ENCODE data around the gene ZNF497. TPM values are rescaled to one million over a fixed set of nuclear protein-coding genes. Genes with fewer than 3 reads are reported as not detected.
A peak's percentile ranks its signal among the peaks of the same experiment; 100 is the strongest.

ZNF497 gene
- total RNA-seq, 2 experiments from 2014 or later = 0.28 to 0.55 TPM

- Mint-ChIP-seq H3K27ac (no peak overlapping the region), H3K36me3 (ENCODE audit: low read depth) (peaks cover 29% of the 10 kb centered on the region), H3K4me1 (ENCODE audit: low read depth) (no peaks in the 10 kb centered on the region), H3K9me3 (no peaks in the 10 kb centered on the region), H3K27me3 (no peaks in the 10 kb centered on the region), H3K4me3 (no peak overlapping the region)
- peaks cover 0 to 10% of the 10 kb centered on the region in 2 experiments for H3K9me3 ChIP-seq (ENCODE audit: control insufficient read depth in 1 of 2, insufficient read depth in 1 of 2, low read length in 2 of 2)
- intact Hi-C loops (cut with DNase I, micrococcal nuclease) = no loop called here
- no peaks in the 10 kb centered on the region for H3K4me1 ChIP-seq (ENCODE audit: insufficient read depth, low read length)
- peaks cover 17% of the 10 kb centered on the region for H3K36me3 ChIP-seq (ENCODE audit: insufficient read depth, low read length)
- CTCF ChIA-PET = no interaction called here
- no peaks in the 10 kb centered on the region for H3K27me3 ChIP-seq (ENCODE audit: control insufficient read depth in 1 of 2, insufficient read depth in 2 of 2, low read length in 2 of 2)
- no peak overlapping the region for H3K27ac ChIP-seq (ENCODE audit: low read depth in 1 of 2, low read length in 2 of 2)
- TF ChIP-seq CTCF (IDR thresholded peaks at IDR 0.05) = no peak
- no peak overlapping the region for H3K4me3 ChIP-seq (ENCODE audit: low read length)
- DNase-seq (no peak), ATAC-seq (ENCODE audit: poor library complexity) (no peak)
- POLR2A ChIA-PET = no interaction called here
Observed at GRCh38 chr19:58319241-58319640, 43.3 kb downstream of the ZNF497 start.

- H3K4me1 Mint-ChIP-seq (ENCODE audit: low read depth) = no peaks in the 10 kb centered on the region
- DNase-seq = no peak
- ChIA-PET CTCF (no interaction called here), POLR2A (interaction anchor here (1.4 kb wide), 1 partner anchor 13 kb away, joined by 4 read pairs; the partner anchor contains the start of gene ERVK3-1)
- Histone ChIP-seq H3K4me1 (ENCODE audit: insufficient read depth, low read length) (no peaks in the 10 kb centered on the region), H3K9me3 (ENCODE audit: control insufficient read depth in 1 of 2, insufficient read depth in 1 of 2, low read length in 2 of 2) (peaks cover 0 to 12% of the 10 kb centered on the region in 2 experiments), H3K36me3 (ENCODE audit: insufficient read depth, low read length) (peaks cover 25% of the 10 kb centered on the region), H3K27ac (ENCODE audit: low read depth in 1 of 2, low read length in 2 of 2) (no peak overlapping the region), H3K27me3 (ENCODE audit: control insufficient read depth in 1 of 2, insufficient read depth in 2 of 2, low read length in 2 of 2) (no peaks in the 10 kb centered on the region), H3K4me3 (ENCODE audit: low read length) (no peak overlapping the region)
- intact Hi-C loops (cut with DNase I, micrococcal nuclease) = no loop called here
- no peak overlapping the region for H3K27ac Mint-ChIP-seq
- no peak overlapping the region for H3K4me3 Mint-ChIP-seq
- H3K27me3 Mint-ChIP-seq = no peaks in the 10 kb centered on the region
- peaks cover 39% of the 10 kb centered on the region for H3K36me3 Mint-ChIP-seq (ENCODE audit: low read depth)
- H3K9me3 Mint-ChIP-seq = no peaks in the 10 kb centered on the region
- no peak for ATAC-seq (ENCODE audit: poor library complexity)
- no peak for TF ChIP-seq CTCF (IDR thresholded peaks at IDR 0.05)
Observed at GRCh38 chr19:58318297-58318696, 44.3 kb downstream of the ZNF497 start.

- intact Hi-C loops (cut with DNase I, micrococcal nuclease) = no loop called here
- Mint-ChIP-seq H3K4me3 (no peak overlapping the region), H3K27me3 (no peaks in the 10 kb centered on the region), H3K36me3 (ENCODE audit: low read depth) (peaks cover 42% of the 10 kb centered on the region), H3K9me3 (no peaks in the 10 kb centered on the region), H3K4me1 (ENCODE audit: low read depth) (no peaks in the 10 kb centered on the region), H3K27ac (no peak overlapping the region)
- ATAC-seq (ENCODE audit: poor library complexity) = no peak
- TF ChIP-seq CTCF (IDR thresholded peaks at IDR 0.05) = no peak
- Histone ChIP-seq H3K27ac (ENCODE audit: low read depth in 1 of 2, low read length in 2 of 2) (no peak overlapping the region), H3K9me3 (ENCODE audit: control insufficient read depth in 1 of 2, insufficient read depth in 1 of 2, low read length in 2 of 2) (peaks cover 0 to 12% of the 10 kb centered on the region in 2 experiments), H3K4me3 (ENCODE audit: low read length) (no peak overlapping the region), H3K36me3 (ENCODE audit: insufficient read depth, low read length) (peaks cover 33% of the 10 kb centered on the region), H3K4me1 (ENCODE audit: insufficient read depth, low read length) (no peaks in the 10 kb centered on the region), H3K27me3 (ENCODE audit: control insufficient read depth in 1 of 2, insufficient read depth in 2 of 2, low read length in 2 of 2) (no peaks in the 10 kb centered on the region)
- ChIA-PET POLR2A (interaction anchor here (0.6 to 1.4 kb wide), 2 partner anchors 13 to 15 kb away, joined by 3 to 4 read pairs; partner anchors contain the start of gene ERVK3-1), CTCF (interaction anchor here (0.7 kb wide), 1 partner anchor 13 kb away, joined by 3 read pairs; no protein-coding TSS in a partner anchor)
- peak in 3 of 14 experiments; percentile 16 to 57 (median 55) for DNase-seq
Observed at GRCh38 chr19:58317476-58318072, 45.0 kb downstream of the ZNF497 start.
